SW480 (cell line): ENCODE data around the gene MED8.
A peak's percentile ranks its signal among the peaks of the same experiment; 100 is the strongest.
"Not testable (repeated sequence)": the region's sequence is repeated elsewhere in the genome, so short reads cannot be mapped to it uniquely, and the experiment has no call there.

ENCODE experiments used
- DNase-seq: peaks from one replicate; pipeline ENCODE4 v3.0.0-alpha.2; 2016; ENCODE audit warnings: low spot score

Gene MED8

DNA sequence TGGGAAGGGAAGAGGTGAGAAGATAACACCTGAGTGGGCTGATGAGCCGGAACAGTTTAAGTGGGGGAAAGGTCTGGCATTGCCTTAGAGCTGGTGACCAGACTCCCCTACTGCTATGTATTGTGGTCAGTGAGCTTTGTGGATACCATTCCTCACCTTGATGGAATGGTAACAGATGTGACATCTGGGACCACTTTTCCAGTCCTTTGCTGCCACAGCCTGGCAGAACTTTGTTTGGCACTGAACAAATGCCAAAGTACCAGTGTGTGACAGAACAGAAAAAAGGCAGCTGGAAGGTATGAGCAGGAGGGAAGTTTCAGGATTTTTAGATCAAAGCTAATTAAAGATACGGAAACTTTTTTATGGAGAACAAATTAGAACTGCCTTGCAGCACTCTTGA lies 6.2 kb downstream of the MED8 start:
- DNase-seq: peak; percentile 36

DNA sequence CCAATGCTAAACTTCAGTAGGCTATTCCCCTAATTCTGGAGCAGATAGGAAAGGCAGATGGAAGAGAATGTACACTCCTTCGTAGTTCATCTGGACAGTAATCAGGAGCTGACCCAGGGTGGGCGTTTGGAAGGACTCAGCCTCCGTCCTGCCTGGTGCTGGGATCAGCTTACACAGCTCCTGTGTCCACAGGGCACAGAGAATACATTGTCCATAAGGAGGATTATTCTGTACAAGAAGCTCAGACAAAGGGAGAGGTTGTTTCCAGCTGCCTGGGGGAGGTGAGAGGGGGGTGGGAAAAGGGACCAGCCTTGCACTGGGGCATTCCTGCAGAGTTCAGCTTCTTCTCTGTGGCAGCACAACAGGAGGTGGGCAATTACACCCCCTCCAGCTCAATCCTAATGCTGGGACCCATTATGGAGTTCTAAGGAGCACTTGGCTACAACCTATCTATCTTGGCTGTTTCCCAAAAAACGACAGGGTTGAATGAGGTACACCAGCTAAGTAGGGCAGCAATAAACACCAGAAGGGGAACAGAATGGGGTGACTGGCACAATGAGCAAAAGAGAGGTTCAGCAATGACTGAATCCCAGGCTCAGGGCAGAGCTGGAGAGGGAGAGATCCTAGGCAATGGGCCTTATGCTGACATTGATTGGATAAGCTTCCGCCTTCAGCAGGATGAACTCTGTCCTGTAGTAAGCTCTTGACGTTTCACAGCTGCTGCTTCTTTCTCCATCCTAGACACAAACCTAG lies 7.4 kb downstream of the MED8 start:
- DNase-seq: no peak

DNA sequence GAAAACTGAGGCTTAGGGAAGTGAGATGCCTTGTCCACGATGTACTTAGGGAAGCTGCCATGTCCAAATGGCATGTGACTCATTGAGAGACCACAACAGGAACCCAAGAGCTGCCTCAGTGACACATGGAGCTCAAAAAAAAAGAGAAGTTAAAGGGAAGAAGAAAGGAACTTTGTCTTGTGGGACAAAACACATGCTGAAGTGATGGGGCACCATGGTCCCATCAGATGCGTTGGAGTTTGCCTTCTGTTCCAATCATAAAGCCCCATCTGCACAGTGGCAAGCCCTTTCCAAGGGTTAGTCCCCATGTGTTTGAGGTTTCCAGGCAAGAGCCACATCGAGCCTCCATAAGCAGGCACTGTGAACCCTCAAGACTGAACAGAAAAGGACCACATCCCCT lies 8.0 kb downstream of the MED8 start:
- no peak for DNase-seq

DNA sequence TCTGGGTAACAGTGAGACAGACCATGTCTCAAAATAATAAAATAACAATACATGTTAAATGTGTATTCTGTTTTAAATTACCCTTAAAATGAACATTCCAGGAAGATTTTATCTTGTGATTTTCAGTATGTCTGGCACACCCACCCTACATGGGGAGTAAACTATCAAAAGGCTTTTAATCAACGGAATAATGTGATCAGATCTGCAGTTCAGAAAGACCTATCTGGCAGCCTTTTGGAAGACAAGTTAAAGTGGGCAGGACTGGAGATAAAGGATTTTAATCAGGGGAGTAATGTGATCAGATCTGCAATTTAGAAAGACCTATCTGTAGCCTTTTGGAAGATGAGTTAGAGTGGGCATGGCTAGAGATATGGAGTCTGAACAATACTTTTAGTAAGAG lies 10.1 kb downstream of the MED8 start:
- DNase-seq: no peak

DNA sequence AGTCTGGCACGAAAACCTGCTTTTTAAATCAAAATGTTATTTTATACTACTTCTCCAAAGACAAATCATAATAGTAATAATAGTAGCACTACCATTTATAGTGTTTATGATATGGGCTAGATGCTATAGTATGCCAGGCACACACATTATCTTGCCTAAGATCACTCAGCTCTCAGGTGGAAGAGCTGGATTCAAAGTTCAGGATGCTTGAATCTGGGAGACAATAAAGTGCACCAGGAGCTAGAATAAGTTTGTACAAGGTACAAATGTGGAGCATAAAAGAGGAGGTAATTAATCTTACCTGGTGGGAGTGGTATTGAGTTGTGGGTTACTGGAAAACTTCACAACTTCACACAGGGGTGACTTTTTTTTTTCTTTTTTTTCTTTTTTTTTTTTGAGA lies 11.8 kb downstream of the MED8 start:
- DNase-seq: no peak

DNA sequence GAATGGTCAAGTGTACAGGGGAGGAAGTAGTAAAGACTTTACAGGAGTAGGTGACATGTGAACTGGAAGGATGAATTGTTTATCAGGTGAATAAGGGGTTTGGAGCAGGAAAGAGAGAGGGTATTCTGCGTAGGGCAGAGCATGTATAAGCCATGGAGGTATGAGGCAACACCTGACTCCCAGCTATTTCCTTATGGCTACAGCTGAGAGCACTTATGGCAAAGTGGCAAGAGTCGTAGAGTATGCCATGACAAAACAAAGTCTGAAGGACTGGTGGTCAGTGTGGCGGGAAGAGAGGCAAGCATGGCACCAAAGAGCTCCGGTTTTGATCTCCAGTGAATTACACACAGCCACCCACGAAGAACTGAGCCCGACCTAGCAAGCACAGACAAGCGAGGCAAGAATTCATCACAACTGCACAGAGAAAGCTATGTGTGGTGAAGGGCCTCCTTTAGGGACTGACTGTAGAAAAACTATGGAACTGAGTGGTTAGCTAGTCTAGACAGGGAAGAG lies 12.8 kb downstream of the MED8 start:
- DNase-seq: no peak

DNA sequence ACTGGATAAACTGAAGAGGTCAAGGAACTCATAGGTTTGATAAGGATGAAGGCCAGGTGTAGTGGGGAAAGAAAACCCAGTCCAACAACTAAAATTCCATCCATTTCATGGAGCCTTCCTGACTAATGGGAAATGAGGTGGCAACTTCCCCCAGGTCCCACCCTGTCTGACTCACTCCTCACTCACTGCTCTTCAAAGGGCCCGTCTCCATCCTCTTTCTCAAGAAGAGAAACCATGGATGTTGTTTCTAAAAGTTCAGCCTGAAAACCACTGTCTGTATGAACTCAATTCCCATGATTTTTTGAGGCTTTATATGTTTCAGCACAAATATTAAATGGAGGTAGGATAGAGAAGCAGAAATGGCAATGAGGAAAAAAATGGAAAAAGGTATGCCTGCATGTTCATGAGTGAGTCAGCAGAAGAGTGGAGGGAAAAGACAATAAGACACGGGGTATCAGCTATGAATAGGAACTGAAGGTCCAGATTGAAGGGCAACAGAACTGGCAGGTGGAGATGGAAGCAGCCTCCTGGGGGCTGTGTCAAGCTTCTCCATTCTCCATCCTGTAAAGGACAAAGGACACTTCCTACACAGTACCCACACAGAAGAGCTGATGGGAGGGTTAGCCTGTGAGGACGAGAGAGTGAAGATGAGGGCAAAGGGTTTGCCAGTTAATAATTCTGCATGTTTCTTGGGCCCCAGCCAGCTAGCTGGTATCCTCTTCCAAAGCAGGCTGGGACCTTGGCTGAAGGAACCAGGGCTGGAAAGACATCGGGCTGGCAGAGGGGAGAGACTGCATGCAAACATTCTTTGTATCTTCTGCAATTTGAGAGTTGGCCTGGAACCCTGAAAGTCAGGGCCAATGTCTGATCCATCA lies 16.3 kb downstream of the MED8 start:
- DNase-seq: peak; percentile 87

DNA sequence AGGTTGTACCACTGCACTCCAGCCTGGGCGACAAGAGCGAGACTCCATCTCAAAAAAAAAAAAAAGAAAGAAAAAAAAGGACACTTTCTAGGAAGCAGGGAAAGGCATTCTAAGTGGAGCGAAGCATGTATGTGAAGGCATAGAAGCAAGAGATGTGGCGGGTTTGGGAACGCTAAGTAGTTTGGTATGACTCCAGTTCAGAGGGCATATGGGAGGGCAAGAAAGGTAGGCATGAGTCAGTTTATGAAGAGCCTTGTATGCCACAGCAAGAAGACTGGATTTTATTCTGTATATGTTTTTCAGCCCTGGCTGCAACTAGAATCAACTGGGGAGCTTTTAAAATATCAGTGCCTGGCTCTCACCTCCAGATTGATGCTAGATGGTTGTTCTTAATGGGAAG lies 17.4 kb downstream of the MED8 start:
- DNase-seq: no peak

DNA sequence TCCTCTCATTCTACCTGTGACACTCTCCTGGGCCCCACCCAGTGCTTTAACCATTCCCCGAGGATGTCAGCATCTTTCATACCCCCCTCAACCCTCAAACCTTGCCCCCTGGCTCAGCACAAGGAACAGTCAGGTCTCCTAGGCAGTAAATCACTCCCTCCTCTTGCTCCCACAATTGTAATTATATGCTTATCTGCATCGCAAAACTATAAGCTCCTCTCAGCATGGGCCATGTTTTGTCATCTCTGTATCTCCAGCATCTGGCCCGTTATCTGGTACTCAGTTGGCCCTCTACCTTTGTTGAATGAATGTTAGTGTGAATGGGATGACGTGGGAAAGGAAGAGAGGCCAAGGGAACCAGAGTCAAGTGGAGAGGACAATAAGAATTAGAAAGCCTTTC lies 19.0 kb downstream of the MED8 start:
- no peak for DNase-seq

DNA sequence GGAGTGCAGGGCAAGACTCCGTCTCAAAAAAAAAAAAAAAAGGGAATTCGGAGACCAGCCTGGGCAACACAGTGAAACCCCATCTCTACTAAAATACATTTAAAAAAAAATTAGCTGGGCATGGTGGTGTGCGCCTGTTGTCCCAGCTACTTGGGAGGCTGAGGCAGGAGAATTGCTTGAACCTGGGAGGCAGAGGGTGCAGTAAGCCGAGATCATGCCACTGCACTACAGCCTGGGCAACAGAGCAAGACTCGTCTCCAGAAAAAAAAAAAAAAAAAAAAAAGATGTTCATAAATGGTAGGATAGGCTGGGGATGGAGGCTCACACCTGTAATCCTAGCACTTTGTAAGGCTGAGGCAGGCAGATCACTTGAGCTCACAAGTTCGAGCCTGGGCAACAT lies 19.8 kb downstream of the MED8 start:
- not testable (repeated sequence) for DNase-seq

DNA sequence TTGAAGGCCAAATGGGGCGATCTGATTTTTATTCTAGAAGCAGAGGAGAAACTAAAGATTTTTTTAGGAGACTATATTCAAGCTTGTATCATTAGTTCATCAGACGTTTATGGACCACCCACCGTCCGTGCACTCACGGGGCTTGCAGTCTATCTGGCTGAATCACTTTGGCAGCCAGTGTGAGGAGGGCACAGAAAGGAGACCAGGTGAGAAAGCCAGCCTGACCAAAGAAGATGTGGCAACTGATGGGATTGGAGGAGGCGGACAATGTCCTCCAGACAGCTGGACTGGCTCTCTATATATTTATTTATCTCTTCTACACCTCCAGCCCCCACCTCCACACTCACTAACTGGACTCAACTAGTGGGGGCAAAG lies 21.0 kb downstream of the MED8 start:
- peak; percentile 46 for DNase-seq

DNA sequence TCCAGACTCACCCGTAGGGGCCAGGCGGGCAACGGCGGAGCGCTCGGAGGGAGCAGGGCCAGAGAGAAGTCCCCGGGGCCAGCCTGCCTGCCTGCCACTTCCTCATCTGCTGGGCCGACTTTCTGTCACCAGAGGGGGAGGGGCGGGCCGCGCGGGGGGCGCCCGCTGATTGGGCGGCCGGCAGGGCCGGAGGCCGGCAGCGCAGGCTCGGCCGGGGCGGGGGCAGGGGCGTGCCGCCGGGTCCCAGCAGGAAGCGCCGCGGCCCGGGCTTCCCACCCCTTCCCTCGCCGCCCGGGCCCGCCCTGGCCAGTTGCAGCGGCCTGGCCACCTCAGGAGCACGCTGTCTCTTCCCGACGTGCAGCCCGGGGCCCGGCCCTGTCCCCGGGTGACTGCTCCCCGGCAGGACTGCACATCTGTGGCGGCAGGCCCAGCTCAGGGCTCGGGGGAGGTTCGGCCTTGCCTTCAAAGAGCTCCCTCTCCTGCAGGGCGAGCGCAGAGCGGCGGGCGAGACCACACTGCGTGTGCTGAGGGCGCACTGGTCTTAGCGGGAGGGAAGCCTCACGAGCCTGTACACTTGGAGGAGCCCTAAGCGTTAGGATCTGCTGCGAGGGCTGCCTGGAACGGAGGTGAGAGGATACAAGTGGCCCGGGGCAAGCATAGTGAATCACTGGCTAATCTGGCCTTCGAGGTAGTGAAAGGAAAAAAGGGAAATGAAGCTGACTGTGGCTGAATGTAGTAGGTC lies 21.5 kb downstream of the MED8 start, which contains the start of gene ELOVL1:
Gene ELOVL1, minus strand, starts transcription at position 108 of the 742 bp plus-strand sequence. CDS start 2,402 bp downstream, outside the sequence.
- peak; percentile 85 for DNase-seq

DNA sequence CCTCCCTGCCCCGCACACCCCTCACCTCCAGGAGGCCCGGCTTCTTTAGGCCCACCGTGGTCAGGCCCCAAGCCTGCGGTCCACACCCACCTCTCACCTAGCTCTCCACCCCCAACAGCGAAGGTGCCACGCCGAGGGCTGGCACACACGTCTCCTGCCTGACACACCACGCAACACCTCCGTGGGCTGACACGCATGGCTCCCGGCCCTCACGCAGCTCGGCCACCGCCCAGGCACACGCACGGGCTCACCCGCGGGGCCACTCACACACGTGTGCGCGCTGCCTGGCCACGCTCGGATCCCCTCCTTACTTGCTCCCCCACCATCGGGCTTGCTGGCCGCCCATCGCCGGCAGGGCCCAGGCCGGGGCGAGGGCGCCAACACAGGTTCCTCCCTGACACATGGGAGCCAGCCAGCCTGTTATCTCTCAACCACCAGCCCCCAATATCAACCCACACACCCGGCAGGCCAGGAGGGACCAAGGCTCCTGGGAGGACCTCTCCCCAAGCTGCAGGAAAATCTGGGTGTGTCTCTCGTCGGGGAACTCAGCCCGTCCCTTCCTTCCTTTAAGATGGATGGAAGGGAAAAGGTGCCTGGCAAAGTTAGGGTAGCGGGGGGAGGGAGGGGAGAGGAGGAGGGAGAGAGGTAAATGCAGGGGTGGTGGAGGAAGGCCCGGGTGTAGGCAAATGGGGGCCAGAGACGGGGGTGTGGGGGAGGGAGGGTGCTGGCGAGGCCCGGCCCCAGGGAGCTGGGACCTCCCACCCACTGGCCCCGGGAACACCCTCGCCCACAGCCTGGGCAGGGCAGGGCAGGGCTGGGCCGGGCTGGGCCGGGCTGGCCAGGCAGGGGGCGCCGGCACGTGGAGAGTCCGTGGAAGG lies 22.3 kb downstream of the MED8 start:
- DNase-seq: no peak

DNA sequence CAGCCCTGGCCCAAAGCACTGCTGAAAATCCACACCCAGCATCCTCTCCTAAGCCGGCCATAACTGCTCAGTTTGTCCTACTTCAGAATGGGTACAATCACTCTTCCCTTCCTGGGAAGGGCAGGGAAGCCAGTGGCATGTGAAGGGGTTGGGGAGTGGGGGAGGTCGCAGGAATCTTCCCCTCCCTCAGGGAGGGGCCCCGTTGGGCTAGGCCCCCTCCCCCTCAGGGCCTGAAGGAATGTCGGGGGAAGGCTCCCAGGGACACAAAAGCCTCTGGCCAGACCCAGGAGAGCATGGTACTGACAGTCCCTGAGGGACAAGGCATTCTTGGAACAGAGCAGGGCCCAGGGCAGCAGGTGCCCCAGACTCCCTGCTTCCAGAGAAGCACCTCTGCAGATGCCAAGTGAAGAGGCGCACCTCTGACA lies 23.0 kb downstream of the MED8 start:
- DNase-seq: no peak

DNA sequence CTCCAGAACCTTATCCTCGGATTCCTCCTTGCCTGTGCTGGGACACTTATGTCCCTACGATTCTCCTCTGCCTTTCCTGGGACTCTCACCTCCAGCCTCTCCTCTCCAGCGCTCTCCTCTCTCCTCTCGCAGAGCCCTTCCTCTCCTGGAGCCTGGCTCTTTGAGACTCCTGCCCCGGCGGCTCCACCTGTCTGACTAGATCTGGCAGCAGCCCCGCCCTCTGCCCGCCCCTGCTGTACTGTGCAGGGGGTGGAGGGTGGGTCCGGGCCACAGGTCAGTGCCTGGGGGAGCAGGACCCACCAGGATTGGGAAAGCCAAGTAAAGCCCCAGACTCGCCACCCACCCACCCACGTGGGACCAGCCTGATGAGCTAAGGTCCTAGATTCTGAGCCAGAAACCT lies 23.4 kb downstream of the MED8 start:
- no peak for DNase-seq

DNA sequence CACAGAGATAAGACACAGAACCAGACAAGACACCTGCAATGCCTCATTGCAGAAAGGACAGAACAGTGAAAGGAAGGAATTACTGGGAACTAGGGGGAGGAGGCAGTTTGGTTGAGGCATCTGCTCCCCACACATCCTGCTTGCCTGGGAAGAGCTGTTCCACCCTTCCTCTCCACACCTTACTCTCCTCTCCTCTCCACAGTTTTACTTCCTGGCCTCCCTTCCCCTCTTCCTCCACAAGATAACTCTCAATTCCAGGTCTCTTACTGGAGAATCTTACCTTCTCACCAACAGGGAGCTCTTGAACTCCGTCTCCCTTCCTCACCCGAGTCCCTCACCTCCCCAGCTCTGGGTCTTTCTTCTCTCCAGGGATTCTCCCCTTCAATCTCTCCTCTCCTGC lies 23.9 kb downstream of the MED8 start:
- no peak for DNase-seq

DNA sequence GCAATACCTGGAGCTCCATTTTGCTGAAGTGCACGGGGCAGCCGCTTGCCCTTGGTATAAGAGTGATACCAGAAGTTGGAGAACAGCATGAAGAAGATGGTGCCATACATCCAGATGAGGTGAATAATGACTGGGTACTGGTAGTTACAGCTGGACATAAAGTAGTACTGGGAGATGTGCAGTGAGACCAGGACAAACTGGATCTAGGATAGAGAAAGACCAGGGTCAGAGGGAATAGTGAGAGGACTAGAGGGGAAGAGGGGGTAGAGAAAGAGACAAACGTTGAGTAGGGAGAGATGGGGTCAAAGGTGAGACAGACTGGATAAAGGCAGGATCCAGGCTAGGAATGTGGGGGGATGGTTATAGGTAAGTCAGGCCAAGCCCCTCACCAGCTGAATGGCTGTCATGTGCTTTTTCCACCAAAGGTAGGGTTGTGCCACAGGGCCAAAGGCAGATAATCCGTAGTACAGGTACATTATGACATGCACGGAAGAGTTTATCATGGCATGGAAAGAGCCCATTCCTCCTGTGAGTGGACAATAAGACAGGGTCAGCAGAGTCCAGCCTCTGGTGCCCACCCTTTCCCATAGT lies 25.6 kb downstream of the MED8 start:
- DNase-seq: no peak

DNA sequence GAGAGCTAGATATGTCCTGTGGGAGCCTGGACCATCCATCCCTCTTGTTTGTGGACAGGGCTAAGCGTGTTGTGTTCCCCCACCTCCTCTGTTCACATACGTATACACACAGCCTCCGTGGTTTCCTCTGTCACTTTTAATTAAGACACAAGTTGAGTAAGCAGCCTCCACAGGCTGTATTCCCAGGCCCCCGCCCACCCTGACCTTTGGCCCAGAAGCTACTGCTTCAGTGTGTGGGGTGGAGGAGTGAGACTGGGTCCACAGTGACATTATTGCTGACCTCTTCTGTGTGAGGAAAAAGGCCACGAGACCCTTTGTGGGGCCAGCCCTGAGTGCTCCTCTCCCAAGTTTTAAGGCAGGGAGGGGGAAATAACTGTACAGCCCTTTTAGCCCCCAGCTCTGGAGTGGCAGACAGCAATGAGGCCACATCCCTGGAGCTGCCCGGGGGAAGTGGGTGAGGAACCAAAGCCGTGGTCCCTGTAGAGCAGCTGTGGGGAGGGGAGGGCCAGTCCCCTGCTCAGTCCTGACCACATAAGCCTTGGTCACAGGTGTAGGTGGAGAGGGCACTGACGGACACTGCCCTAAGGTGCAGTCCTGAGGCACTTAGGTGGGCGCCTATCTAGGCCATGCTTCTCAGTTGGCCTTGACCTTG lies 26.2 kb downstream of the MED8 start:
- DNase-seq: no peak

DNA sequence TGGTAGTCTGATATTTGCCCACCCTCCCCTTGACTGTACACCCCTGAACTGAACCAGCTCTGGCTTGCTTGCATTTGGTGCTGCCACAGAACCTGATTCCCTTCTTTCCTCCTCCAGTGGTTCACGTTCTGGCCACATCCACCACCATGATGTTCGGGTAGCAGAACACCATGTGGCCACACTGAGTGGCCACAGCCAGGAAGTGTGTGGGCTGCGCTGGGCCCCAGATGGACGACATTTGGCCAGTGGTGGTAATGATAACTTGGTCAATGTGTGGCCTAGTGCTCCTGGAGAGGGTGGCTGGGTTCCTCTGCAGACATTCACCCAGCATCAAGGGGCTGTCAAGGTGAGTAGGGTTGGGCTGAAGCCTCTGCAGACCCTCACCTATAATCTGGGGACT lies 29.0 kb downstream of the MED8 start:
- DNase-seq: no peak

DNA sequence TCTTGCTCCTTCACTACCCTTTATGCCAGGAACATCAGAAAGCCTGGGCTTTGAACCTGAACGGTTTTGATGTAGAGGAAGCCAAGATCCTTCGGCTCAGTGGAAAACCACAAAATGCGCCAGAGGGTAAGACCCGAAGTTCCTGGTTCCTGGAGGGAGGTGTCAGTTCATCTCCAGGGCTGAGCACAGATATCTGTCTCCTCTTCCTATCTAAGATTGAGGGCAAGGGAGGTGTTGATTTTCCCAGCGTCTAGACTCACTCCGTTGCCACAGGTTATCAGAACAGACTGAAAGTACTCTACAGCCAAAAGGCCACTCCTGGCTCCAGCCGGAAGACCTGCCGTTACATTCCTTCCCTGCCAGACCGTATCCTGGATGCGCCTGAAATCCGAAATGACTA lies 29.9 kb downstream of the MED8 start:
- no peak for DNase-seq
